HUDEP-2 (cell line): Measurements from ENCODE around the gene TAF11L3.
"Not testable (repeated sequence)": the region's sequence is repeated elsewhere in the genome, so short reads cannot be mapped to it uniquely, and the experiment has no call there.

ENCODE experiments used
- DNase-seq, 76 experiments: peaks; one replicate each; lab custom pipeline; 2025; ENCODE audit not compliant: unreplicated experiment in 76 of 76; lab: John Stamatoyannopoulos, UW

TAF11L3 gene

GRCh38 chr5:17518067-17518466, at the start of gene TAF11L3:
Gene TAF11L3, plus strand, starts transcription at chr5:17518367.
- not testable (repeated sequence) for DNase-seq

- no peak for DNase-seq
Observed at GRCh38 chr5:17470064-17470463, 48.1 kb upstream of the TAF11L3 start.

GRCh38 chr5:17475064-17475463, 43.1 kb upstream of the TAF11L3 start:
- not testable (repeated sequence) for DNase-seq

GRCh38 chr5:17477043-17477442, 41.1 kb upstream of the TAF11L3 start:
- DNase-seq: no peak

GRCh38 chr5:17477573-17478265, 40.4 kb upstream of the TAF11L3 start:
- no peak for DNase-seq

- DNase-seq: no peak
Observed at GRCh38 chr5:17481378-17481777, 36.8 kb upstream of the TAF11L3 start.

GRCh38 chr5:17482790-17483189, 35.4 kb upstream of the TAF11L3 start:
- DNase-seq: no peak

GRCh38 chr5:17486464-17487173, 31.5 kb upstream of the TAF11L3 start:
- not testable (repeated sequence) for DNase-seq

- no peak for DNase-seq
Observed at GRCh38 chr5:17487174-17487512, 31.0 kb upstream of the TAF11L3 start.

- DNase-seq: not testable (repeated sequence)
Observed at GRCh38 chr5:17491257-17491656, 26.9 kb upstream of the TAF11L3 start.

- DNase-seq: no peak
Observed at GRCh38 chr5:17492770-17493169, 25.4 kb upstream of the TAF11L3 start.

GRCh38 chr5:17497446-17497845, 20.7 kb upstream of the TAF11L3 start:
- no peak for DNase-seq

GRCh38 chr5:17497931-17498330, 20.2 kb upstream of the TAF11L3 start, which contains the start of gene TAF11L2:
Gene TAF11L2, plus strand, starts transcription at chr5:17498231.
- DNase-seq: not testable (repeated sequence)

GRCh38 chr5:17511775-17512325, 6.3 kb upstream of the TAF11L3 start:
- DNase-seq: no peak

- DNase-seq: not testable (repeated sequence)
Observed at GRCh38 chr5:17517526-17517925, 641 bp upstream of the TAF11L3 start.

- not testable (repeated sequence) for DNase-seq
Observed at GRCh38 chr5:17519508-17519907, 1.3 kb downstream of the TAF11L3 start.

- DNase-seq: not testable (repeated sequence)
Observed at GRCh38 chr5:17521501-17521900, 3.3 kb downstream of the TAF11L3 start, which contains the start of gene TAF11L4. Gene TAF11L4, plus strand, starts transcription at chr5:17521801.

GRCh38 chr5:17524935-17525334, 6.8 kb downstream of the TAF11L3 start, which contains the start of gene TAF11L5:
Gene TAF11L5, plus strand, starts transcription at chr5:17525235.
- not testable (repeated sequence) for DNase-seq

- not testable (repeated sequence) for DNase-seq
Observed at GRCh38 chr5:17526504-17526903, 8.3 kb downstream of the TAF11L3 start.

GRCh38 chr5:17528369-17528768, 10.2 kb downstream of the TAF11L3 start, which contains the start of gene TAF11L6:
Gene TAF11L6, plus strand, starts transcription at chr5:17528669.
- not testable (repeated sequence) for DNase-seq
